ENCODE measurements around the gene CATSPERZ.

CATSPERZ gene, protein sequence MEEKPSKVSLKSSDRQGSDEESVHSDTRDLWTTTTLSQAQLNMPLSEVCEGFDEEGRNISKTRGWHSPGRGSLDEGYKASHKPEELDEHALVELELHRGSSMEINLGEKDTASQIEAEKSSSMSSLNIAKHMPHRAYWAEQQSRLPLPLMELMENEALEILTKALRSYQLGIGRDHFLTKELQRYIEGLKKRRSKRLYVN

DNA sequence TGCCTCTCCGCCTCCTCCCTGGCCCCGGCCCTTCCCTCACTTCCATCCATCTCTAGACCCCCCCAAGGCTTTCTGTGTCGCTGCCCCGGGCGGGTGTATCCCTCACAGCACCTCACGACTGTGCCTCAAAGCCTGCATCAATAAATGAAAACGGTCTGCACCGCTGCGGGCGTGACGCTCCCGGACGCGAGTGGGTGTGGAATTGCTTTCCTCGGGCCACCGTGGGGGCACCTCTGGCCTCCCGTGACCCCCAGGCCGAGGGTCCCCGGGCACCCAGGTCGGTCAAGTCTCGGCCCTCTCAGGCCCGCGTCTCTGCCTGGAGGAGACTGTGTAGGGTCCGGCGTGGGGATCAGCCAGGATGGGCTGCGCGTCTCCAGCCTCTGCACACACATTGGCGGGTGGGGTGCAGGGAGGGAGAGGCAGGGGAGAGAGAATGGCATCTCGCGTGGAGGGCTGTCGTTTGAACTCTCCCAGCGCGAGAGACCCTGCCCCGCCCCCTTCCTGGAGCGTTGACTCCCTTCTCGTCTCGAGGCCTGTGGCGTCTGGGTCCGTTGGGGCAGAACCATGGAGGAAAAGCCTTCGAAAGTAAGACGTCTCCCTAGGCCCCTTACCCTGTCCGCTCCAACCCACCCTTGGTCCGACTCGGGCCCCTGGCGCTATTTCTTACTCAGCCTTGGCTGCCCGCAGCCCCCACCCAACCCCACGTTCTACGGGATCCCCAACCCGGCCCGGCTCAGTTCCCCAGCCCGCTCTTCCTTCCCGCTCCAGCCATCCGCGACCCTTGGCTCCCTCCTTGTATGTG is at the start of gene CATSPERZ:
Gene CATSPERZ, plus strand, starts transcription at position 512 of the 802 bp plus-strand sequence. Its CDS starts 53 bp downstream, at position 565.
- DNase-seq, result no peak

DNA sequence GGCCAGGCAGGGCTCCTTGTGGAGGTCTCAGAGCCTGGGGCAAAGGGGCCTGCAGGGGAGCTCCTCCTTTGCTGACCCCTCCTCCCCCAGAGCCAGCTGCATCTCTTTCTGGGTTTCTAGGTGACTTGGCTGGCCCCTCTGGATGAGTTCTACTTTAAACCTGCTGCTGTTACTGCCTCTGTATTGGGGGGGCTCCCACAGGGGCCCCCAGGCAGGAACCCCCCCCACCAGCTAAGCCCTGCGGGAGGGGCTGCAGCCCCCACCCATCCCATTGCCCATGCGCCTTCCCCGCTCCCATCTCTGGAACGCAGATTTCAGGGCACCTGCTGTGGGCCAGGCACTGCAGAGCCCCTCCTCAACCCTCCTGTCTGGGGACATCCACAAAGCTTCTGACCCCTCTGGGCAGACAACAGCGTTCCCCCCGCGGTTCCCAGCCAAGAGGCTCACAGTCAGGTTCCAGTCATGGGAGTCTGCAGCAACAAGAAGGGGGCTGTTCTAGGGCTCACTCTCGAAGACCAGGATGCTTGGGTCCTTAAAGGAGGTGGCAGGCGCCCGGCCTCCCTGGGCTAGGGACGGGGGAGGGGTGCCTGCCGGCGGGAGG is 49.6 kb upstream of the CATSPERZ start:
- peak in 1 of 2 experiments; percentile 51 for DNase-seq

DNA sequence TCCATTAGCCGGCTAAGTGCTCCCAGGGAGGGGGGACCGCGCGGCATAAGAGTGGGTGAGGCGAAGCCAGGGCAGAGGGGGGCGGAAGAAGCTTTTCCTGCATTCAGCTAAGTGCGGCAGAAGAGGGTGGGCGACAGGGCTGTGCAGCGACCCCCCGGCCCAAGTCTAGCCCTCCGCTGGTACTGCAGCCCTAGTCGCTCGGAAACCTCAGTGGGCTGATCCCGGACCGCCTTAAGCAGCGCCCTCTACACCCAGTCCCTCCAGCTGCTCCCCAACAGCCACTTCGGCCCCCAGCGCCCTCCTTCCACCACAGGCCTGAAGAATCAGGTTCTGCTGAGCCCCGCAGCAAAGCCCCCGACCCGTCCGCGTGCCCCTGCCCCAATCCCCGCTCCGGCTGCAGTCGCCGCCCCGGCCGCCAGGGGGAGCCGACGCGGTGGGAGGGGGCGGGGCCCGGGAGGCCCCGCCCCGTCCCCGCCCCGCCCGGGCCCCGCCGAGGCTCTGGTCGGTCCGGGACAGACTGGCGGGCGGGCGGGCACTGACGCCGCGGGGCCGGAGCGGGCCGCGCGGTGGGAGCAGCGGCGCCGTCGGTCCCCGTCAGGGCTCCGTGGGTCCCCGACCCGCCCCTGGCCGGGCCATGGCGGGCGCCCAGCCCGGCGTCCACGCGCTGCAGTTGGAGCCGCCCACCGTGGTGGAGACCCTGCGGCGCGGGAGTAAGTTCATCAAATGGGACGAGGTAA is 49.0 kb upstream of the CATSPERZ start, which contains the start of gene PLCB3:
Gene PLCB3, plus strand, starts transcription at position 515 of the 737 bp plus-strand sequence. Its CDS starts 120 bp downstream, at position 635.
- DNase-seq, result peak; percentile 50 to 51

DNA sequence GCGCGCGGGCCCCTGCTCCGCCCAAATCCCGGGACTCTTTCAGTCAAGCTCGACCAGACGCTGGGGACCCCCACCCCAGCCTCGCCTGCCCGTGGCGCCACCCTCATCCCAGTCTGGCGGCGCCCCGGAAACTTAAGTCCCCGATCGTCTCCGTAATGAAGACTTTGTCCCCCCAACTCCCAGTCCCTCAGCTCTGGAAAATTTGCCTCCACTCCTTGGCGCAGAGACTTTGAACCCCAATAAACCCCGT is 48.5 kb upstream of the CATSPERZ start:
- peak in 1 of 2 experiments; percentile 48 for DNase-seq

DNA sequence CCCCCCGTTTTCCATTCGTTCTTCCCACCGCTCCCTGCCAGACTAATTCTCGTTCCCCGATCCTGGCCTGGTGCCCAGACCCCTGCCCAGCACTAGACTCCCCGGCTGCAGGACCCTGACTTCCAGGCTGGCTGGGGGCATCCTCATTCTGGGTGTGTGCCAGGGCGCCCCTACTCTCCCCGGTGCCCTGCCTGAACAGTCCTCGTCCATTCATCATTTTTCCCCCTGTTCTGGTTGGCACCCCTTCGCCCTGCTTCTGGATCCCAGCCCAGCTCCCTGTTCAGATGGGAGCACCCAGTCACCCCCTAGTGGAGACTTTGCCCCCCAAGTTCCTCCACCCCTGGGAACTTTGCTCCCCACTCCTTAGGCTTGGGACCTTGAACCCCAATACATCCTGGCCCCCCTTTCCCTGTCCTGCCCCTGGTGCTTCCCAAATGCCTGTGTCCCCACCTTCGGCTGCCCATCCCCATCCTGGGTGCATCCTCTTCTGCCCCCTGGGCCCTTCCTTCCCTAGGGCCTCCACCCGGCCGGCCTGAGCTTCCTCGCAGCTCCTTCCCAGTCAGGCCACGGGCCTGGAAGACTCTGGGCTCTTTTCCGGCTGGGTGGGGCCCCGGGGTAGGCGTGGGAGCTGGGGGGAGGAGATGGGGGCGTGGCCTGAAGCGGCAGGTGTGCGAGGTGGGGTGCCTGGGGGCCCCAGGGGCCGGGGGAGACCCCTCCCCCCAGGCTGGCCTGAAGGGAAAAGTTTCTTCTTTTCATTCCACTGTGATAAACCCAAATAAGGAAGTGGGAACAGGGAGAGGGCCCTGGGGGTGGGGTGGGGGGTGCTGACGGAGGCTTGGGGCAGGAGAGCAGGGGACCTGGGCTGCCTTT is 47.9 kb upstream of the CATSPERZ start:
- peak in 1 of 2 experiments; percentile 52 for DNase-seq

DNA sequence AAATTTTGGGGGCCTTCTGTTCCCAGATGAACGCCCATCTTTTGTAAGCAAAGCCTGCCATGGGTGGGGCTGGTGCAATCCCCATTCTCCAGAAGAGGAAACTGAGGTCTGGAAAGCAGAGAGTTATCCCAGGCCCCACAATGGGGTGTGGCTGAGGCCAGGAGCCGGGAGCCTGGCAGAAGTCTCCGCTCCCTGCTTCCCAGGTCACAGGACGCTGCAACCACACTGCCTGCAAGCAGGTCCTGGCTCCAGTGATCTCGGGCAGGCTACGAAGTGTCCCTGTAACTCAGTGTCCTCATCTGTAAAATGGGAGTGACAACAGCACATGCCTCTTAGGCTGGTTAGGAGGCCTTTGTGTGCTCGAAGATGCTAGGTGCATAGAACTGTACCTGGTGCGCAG is 47.1 kb upstream of the CATSPERZ start:
- no peak for DNase-seq

DNA sequence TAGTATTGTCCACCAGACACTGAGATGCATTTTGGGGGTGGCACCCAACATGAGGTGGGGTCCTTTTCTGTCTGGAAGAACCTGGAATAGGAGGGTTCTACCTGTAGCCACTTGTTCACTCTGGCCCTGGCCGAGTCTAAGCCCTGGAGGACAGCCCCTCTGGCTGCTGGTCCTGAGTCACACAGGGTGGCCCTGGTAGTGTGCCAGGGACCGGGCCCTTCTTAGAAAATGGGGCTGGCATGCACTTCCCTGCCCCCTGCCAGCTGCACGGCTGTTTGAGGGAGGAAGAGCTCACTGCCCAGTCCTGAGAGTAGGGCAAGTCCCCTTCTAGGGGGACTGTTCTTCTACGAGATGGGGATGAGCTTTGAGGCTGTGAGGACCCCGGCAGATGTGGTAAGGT is 46.7 kb upstream of the CATSPERZ start:
- DNase-seq, result no peak

DNA sequence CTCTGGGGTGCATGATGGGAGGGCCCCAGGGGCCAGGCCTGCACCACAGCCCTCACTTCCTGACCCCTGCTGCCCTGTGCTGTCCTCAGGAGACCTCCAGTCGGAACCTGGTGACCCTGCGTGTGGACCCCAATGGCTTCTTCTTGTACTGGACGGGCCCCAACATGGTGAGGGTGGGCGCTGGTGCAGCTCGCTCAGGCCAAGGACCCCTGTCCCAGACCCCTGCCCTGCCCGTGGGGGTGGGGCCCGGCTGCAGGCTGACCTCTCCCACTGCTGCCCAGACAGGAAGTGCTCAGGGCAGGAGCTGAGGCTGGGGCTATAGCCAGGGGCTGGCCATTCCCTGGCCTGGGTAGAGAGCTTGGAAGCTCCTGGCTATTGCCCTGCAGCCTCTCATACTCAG is 45.8 kb upstream of the CATSPERZ start:
- DNase-seq, result no peak

DNA sequence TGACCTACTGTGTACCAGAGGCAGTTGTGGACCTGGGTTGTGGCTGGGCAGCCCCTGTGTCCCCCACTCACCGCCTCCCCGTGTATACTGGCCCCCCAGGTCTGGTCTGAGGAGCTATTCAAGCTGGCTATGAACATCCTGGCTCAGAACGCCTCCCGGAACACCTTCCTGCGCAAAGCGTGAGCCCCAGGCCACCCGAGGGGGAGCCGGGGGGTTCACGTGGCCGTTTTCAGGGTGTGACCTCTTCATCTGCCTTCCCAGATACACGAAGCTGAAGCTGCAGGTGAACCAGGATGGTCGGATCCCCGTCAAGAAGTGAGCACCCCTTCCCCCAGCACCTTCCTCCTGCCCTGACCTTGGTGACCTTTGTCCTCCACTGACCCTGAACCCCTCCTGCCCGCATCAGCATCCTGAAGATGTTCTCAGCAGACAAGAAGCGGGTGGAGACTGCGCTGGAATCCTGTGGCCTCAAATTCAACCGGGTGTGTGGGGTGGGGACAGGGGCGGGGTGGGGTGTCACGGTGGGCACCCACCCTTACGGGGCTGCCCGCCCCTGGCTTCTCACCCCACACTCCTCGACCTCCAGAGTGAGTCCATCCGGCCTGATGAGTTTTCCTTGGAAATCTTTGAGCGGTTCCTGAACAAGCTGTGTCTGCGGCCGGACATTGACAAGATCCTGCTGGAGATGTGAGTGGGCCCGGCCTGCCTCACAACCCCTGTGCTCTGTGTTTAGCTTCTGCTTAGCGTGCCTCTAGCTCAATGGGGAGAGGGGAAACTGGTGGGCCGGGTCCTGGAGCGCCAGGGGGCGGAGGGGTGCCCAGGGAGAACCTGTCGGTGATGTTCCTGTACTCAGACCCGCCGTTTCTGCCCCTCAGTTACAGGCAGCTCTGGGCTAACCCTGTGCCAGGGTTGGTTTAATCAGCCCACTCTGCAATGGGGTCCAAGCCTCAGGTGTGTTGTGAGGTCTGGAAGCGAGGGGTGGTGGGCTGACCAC is 44.7 kb upstream of the CATSPERZ start:
- no peak for DNase-seq

DNA sequence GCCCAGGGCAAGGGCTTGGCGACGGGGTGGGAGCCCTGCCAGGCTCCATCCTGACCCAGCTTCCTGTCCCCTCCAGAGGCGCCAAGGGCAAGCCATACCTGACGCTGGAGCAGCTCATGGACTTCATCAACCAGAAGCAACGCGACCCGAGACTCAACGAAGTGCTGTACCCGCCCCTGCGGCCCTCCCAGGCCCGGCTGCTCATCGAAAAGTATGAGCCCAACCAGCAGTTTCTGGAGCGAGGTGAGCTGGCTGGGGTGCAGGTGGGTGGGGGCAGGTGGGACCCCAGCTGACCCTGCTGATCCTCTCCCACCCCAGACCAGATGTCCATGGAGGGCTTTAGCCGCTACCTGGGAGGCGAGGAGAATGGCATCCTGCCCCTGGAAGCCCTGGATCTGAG is 43.9 kb upstream of the CATSPERZ start:
- DNase-seq, result no peak

DNA sequence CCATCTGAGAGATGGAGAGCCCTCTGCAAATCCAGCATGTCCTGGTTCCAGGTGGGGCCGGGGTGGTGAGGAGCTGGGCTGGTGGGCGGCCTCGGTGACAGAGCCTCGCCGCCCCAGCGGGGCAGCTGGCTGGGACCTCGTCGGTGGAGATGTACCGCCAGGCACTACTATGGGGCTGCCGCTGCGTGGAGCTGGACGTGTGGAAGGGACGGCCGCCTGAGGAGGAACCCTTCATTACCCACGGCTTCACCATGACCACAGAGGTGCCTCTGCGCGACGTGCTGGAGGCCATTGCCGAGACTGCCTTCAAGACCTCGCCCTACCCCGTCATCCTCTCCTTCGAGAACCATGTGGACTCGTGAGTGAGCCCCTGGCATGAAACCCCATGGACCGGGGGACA is 41.8 kb upstream of the CATSPERZ start:
- DNase-seq, result no peak

DNA sequence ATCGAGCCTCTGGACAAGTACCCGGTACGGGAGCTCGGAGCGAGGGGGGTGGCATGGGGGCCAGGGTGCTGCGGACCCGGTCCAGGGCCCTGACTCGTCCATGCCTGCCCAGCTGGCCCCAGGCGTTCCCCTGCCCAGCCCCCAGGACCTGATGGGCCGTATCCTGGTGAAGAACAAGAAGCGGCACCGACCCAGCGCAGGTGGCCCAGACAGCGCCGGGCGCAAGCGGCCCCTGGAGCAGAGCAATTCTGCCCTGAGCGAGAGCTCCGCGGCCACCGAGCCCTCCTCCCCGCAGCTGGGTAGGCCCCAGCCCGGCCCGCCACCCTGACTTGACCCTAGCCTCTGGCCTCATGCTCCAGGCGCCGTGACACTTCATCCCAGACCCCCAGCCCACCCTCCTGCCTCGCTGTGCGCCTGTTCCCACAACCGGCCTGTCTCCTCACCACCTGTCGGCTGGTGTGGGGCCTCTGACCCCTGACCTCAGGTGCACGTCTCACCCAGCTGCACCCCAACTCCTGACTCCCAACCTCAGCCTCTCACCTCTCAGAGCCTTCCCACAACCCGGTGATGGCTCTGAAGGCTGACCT is 41.1 kb upstream of the CATSPERZ start:
- DNase-seq, result no peak

DNA sequence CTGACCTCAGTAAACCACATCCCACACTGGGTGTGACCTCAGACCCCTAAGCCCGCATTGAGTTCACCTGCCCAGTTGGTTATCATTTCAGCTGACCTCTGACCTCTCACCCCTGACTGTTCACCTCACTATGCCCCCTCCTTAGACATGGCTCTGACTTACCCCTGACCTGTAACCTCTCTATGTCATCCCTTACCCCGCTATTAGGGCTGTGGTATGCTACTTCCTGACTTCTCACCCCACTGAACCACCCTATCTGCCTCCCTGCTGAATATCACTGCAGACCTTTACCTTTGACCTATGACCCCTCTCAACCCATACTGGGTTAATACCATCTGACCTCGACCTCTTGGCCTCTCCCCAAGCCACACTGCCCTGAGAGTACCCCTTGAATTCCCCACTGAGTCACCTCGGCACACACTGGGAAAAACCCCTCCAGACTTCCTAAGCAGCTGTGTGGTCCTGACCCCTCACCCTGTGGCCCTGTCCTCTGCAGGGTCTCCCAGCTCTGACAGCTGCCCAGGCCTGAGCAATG is 40.6 kb upstream of the CATSPERZ start:
- DNase-seq, result no peak

DNA sequence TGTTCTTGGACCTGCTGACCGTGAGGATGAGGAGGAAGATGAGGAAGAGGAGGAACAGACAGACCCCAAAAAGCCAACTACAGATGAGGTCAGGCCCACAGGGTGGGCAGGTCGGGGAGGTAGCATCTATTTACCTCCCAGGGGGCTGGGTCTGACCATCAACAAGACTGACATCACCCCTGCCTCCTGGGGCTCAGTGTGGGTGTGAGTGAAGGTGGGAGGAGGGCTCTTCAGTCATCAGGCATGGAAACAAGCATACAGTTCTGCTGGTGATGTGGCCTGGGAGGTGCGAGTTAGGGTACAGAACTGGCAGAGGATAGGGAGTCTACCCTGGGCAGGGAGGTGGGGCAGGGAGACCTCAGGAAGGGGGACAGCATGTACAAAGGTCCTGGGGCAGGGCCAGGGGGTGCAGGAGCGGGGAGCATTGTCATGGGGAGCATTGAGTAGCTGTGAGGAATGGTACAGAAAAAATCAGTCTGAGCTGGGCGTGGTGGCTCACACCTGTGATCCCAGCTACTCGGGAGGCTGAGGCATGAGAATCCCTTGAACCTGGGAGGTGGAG is 39.9 kb upstream of the CATSPERZ start:
- DNase-seq, result no peak

DNA sequence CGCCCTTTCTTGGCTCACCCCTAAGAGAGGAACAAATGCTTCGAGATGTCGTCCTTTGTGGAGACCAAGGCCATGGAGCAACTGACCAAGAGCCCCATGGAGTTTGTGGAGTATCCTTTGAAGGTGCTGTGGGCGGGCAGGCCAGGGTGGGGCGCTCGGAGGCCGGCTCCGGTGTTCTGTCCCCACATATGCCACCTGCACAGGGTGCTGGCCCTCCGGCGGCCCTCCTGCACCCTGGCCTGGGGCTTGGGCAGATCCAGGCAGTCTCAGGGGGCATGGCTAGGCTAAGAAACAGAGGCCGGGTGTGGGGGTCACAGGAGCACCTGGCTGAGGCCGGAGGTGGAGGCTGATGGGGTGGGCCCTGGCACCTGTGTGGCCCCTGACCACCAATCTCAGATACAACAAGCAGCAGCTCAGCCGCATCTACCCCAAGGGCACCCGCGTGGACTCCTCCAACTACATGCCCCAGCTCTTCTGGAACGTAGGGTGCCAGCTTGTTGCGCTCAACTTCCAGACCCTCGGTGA is 38.5 kb upstream of the CATSPERZ start:
- no peak for DNase-seq

DNA sequence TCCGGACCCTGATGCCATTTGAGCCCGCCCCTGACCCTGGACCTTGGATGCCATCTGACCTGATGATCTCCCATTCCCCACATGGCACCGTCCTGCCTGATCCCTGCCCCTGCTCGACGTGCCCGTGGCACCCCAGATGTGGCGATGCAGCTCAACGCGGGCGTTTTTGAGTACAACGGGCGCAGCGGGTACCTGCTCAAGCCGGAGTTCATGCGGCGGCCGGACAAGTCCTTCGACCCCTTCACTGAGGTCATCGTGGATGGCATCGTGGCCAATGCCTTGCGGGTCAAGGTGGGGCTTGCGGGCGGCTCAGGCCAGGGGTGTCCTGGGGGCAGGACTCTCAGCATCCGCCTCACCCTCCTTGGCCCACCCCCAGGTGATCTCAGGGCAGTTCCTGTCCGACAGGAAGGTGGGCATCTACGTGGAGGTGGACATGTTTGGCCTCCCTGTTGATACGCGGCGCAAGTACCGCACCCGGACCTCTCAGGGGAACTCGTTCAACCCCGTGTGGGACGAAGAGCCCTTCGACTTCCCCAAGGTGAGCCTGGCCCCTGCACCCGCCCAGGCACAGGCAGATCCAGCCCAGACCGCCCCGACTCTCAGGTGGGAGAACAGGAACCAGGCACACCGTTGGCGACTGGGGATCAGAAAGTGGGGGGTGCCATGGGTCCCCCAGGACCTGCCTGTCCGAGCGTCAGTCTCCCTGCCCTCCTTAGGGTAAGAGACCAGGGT is 37.7 kb upstream of the CATSPERZ start:
- no peak for DNase-seq

DNA sequence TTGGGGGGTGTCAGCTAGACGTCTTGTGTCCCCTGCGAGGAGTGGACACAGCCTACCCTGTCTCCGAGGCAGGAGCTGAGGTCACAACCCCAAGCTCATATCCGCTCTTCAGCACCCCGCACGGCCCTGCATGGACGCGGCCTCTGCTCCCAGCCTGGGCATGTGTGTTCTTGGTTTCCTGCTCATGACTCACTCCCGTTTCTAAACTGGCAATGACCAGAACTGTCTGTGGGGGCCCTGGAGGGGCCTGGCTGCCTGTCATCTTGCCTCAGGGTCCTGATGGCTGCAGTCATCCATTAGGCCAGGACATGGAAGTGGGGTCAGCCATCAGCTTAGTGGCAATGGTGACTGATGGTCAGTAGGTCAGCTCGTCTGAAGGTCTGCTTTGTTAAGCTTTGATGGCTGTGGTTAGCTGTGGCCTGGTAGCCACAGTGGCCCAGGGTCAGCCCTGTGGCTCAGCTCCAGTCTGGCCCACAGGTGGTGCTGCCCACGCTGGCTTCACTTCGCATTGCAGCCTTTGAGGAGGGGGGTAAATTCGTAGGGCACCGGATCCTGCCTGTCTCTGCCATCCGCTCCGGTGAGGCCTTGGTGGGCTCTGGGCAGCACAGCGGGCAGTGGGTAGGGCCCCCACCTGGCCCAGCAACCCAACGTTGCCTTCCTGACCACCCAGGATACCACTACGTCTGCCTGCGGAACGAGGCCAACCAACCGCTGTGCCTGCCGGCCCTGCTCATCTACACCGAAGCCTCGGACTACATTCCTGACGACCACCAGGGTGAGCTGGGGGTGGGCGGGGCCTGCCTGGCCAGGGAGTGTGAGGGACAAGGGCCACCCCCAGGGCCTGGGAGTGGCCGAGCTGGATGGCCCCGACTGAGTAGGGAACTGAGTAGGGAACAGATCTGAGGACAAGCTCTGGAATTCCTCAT is 36.9 kb upstream of the CATSPERZ start:
- DNase-seq, result peak; percentile 21 to 25

DNA sequence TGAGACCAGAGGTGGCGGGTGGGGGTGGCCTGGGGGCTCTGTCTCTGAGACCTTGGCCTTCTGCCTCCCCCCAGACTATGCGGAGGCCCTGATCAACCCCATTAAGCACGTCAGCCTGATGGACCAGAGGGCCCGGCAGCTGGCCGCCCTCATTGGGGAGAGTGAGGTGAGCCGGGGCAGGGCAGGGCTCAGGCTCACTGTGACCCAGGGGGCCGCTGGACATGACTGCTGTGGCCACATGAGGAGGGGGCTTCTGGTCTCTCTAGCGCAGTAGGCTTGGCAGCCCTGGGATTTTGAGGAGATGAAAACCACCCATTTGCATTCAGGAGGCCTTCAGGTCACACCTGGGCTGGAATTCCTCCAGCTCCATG is 36.2 kb upstream of the CATSPERZ start:
- DNase-seq, result no peak

Measured in Kasumi-1 (cell line).